ENCODE measurements around the gene BSN. TPM values are rescaled to one million over a fixed set of nuclear protein-coding genes. Genes with fewer than 3 reads are reported as not detected.

BSN gene
- total RNA-seq, 1 donor from 2014 or later: 0.77 TPM

- no peak for TF ChIP-seq CTCF (IDR thresholded peaks at IDR 0.05)
Observed at GRCh38 chr3:49531218-49531617, 23.1 kb upstream of the BSN start.

GRCh38 chr3:49531715-49532114 lies 22.6 kb upstream of the BSN start:
- Mint-ChIP-seq H3K36me3 (ENCODE audit: low read depth) (peaks cover 18% of the 10 kb centered on the region), H3K27me3 (ENCODE audit: low read depth) (no peaks in the 10 kb centered on the region), H3K27ac (ENCODE audit: unreplicated experiment) (no peak overlapping the region), H3K9me3 (ENCODE audit: low read depth) (no peaks in the 10 kb centered on the region), H3K4me3 (ENCODE audit: unreplicated experiment) (no peak overlapping the region), H3K4me1 (ENCODE audit: low read depth) (no peaks in the 10 kb centered on the region)
- no peak for DNase-seq (ENCODE audit: low spot score)
- no peak for TF ChIP-seq CTCF (IDR thresholded peaks at IDR 0.05)

More at GRCh38 chr3:49531218-49531617, 23.1 kb upstream of the BSN start:
- Mint-ChIP-seq H3K4me3 (ENCODE audit: unreplicated experiment) (no peak overlapping the region), H3K27me3 (ENCODE audit: low read depth) (no peaks in the 10 kb centered on the region), H3K9me3 (ENCODE audit: low read depth) (no peaks in the 10 kb centered on the region), H3K4me1 (ENCODE audit: low read depth) (no peaks in the 10 kb centered on the region), H3K27ac (ENCODE audit: unreplicated experiment) (no peak overlapping the region), H3K36me3 (ENCODE audit: low read depth) (peaks cover 18% of the 10 kb centered on the region)
- no peak for DNase-seq (ENCODE audit: low spot score)

- no peak overlapping the region for H3K27ac Mint-ChIP-seq (ENCODE audit: unreplicated experiment)
- no peak for TF ChIP-seq CTCF (IDR thresholded peaks at IDR 0.05)
- H3K9me3 Mint-ChIP-seq (ENCODE audit: low read depth): no peaks in the 10 kb centered on the region
- H3K36me3 Mint-ChIP-seq (ENCODE audit: low read depth): peaks cover 18% of the 10 kb centered on the region
- no peak for DNase-seq (ENCODE audit: low spot score)
- no peaks in the 10 kb centered on the region for H3K4me1 Mint-ChIP-seq (ENCODE audit: low read depth)
- no peaks in the 10 kb centered on the region for H3K27me3 Mint-ChIP-seq (ENCODE audit: low read depth)
- H3K4me3 Mint-ChIP-seq (ENCODE audit: unreplicated experiment): no peak overlapping the region
Observed at GRCh38 chr3:49533031-49533430, 21.2 kb upstream of the BSN start.

- Mint-ChIP-seq H3K27me3 (ENCODE audit: low read depth) (no peaks in the 10 kb centered on the region), H3K27ac (ENCODE audit: unreplicated experiment) (no peak overlapping the region), H3K4me3 (ENCODE audit: unreplicated experiment) (no peak overlapping the region), H3K9me3 (ENCODE audit: low read depth) (no peaks in the 10 kb centered on the region), H3K4me1 (ENCODE audit: low read depth) (no peaks in the 10 kb centered on the region), H3K36me3 (ENCODE audit: low read depth) (peaks cover 18% of the 10 kb centered on the region)
- no peak for TF ChIP-seq CTCF (IDR thresholded peaks at IDR 0.05)
- no peak for DNase-seq (ENCODE audit: low spot score)
Observed at GRCh38 chr3:49533786-49534519, 20.3 kb upstream of the BSN start.

GRCh38 chr3:49534581-49535441 lies 19.5 kb upstream of the BSN start:
- no peaks in the 10 kb centered on the region for H3K27me3 Mint-ChIP-seq (ENCODE audit: low read depth)
- no peak overlapping the region for H3K4me3 Mint-ChIP-seq (ENCODE audit: unreplicated experiment)
- TF ChIP-seq CTCF (IDR thresholded peaks at IDR 0.05): no peak
- DNase-seq (ENCODE audit: low spot score): no peak
- no peak overlapping the region for H3K27ac Mint-ChIP-seq (ENCODE audit: unreplicated experiment)
- H3K36me3 Mint-ChIP-seq (ENCODE audit: low read depth): peaks cover 18% of the 10 kb centered on the region
- no peaks in the 10 kb centered on the region for H3K9me3 Mint-ChIP-seq (ENCODE audit: low read depth)
- H3K4me1 Mint-ChIP-seq (ENCODE audit: low read depth): peaks cover 4% of the 10 kb centered on the region

Data from chondrocyte (in vitro differentiated cells).